Measurements from ENCODE around the gene NME4. TPM values are rescaled to one million over a fixed set of nuclear protein-coding genes. Genes with fewer than 3 reads are reported as not detected.

NME4 gene
- polyA plus RNA-seq, 2 of the 4 experiments (the other 2 are of a cell fraction), result 239 to 349 TPM

GRCh38 chr16:369275-369865 is 27.6 kb upstream of the NME4 start:
- CTCF ChIA-PET, result interaction anchor here (0.7 to 1.2 kb wide), 3 partner anchors 13 to 303 kb away, joined by 3 to 6 read pairs (median 3); no protein-coding TSS in a partner anchor

GRCh38 chr16:369866-370436 is 27.0 kb upstream of the NME4 start:
- Histone ChIP-seq H3K4me2 (peak overlapping the region; percentile 72), H3K4me1 (peaks cover 17% of the 10 kb centered on the region; the same call in 2 of the 3 replicates), H3K27ac (peak overlapping the region; percentile 68 to 89), H3K4me3 (peak overlapping the region; percentile 58), H3K9me3 (no peaks in the 10 kb centered on the region)
- POLR2A ChIA-PET, result interaction anchor here (1.0 to 1.3 kb wide), 2 partner anchors 18 to 31 kb away, joined by 3 to 5 read pairs; partner anchors contain the start of genes AXIN1 and DECR2
- DNase-seq (ENCODE audit: low read depth in 1 of 2, low spot score in 1 of 2) (no peak), FAIRE-seq (no peak), ATAC-seq (peak; percentile 52 to 67)
- TF ChIP-seq PBX3 (IDR thresholded peaks at IDR 0.05), result no peak
- TF ChIP-seq, protein P1, sequence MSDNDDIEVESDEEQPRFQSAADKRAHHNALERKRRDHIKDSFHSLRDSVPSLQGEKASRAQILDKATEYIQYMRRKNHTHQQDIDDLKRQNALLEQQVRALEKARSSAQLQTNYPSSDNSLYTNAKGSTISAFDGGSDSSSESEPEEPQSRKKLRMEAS (IDR thresholded peaks at IDR 0.05), result no peak
- no peak for TF ChIP-seq KDM5A (IDR thresholded peaks at IDR 0.05)
- no peak for TF ChIP-seq HEYL (CRISPR knock-in tag; IDR thresholded peaks at IDR 0.05)
- no peak for TF ChIP-seq RARB (CRISPR knock-in tag; IDR thresholded peaks at IDR 0.05)
- TF ChIP-seq RAD21 (conservative IDR thresholded peaks at IDR 0.05 in 1 of 2, IDR thresholded peaks at IDR 0.05 in 1 of 2), result no peak
- 63% methylated on average over 22 of the region's 44 CpGs for WGBS (ENCODE audit: missing lambda C conversion rate)
- CTCF ChIA-PET, result interaction anchor here (1.2 to 3.5 kb wide), 4 partner anchors 8 to 188 kb away, joined by 3 to 16 read pairs (median 5); no protein-coding TSS in a partner anchor

More at GRCh38 chr16:369275-369865, 27.6 kb upstream of the NME4 start:
- Histone ChIP-seq H3K4me3 (peak overlapping the region; percentile 58; the same call in 2 of the 3 replicates), H3K9me3 (no peaks in the 10 kb centered on the region), H3K27ac (peak overlapping the region in 1 of 2 experiments; percentile 89; a peak in 3 of 6 replicates), H3K4me1 (peaks cover 17% of the 10 kb centered on the region; the same call in 2 of the 3 replicates), H3K4me2 (peak overlapping the region; percentile 72)
- ATAC-seq (no peak), DNase-seq (ENCODE audit: low read depth in 1 of 2, low spot score in 1 of 2) (no peak), FAIRE-seq (no peak)
- POLR2A ChIA-PET, result no interaction called here
- no peak for TF ChIP-seq POLR2A (IDR thresholded peaks at IDR 0.05; ENCODE audit: low read length)
- TF ChIP-seq, protein P1 (IDR thresholded peaks at IDR 0.05), result no peak
- no peak for TF ChIP-seq FOXS1 (CRISPR knock-in tag; IDR thresholded peaks at IDR 0.05)
- TF ChIP-seq EHMT2 (IDR thresholded peaks at IDR 0.05; ENCODE audit: low read depth), result no peak
- no peak for TF ChIP-seq RARB (CRISPR knock-in tag; IDR thresholded peaks at IDR 0.05)
- no peak for TF ChIP-seq SMC3 (IDR thresholded peaks at IDR 0.05)
- TF ChIP-seq KDM5A (IDR thresholded peaks at IDR 0.05), result no peak
- WGBS (ENCODE audit: missing lambda C conversion rate), result 88% methylated on average over 16 of the region's 20 CpGs

GRCh38 chr16:370443-370842 is 26.6 kb upstream of the NME4 start, which contains the start of gene MRPL28:
MRPL28 (minus strand) TSS chr16:370538; CDS start chr16:370218, 320 bp downstream.
- ATAC-seq (peak; percentile 84 to 96), DNase-seq (ENCODE audit: low read depth in 1 of 2, low spot score in 1 of 2) (peak; percentile 90 to 94), FAIRE-seq (no peak)
- ChIA-PET POLR2A (interaction anchor here (0.6 to 1.3 kb wide), 4 partner anchors 8 to 31 kb away, joined by 3 to 5 read pairs (median 3); partner anchors contain the start of genes AXIN1 and DECR2), CTCF (interaction anchor here (1.0 to 3.5 kb wide), 5 partner anchors 8 to 305 kb away, joined by 4 to 16 read pairs (median 5); partner anchors contain the start of gene HBQ1)
- Histone ChIP-seq H3K27ac (peak within 1 kb of the TSS; percentile 68 to 89), H3K4me3 (peak within 1 kb of the TSS; percentile 58), H3K4me1 (peaks cover 17% of the 10 kb centered on the region; the same call in 2 of the 3 replicates), H3K4me2 (peak within 1 kb of the TSS; percentile 78), H3K9me3 (no peaks in the 10 kb centered on the region)
- WGBS (ENCODE audit: missing lambda C conversion rate), result under 1% methylated on average over 25 of the region's 30 CpGs
- peak; percentile 98 for TF ChIP-seq PBX3 (IDR thresholded peaks at IDR 0.05)
- no peak for TF ChIP-seq CEBPB (IDR thresholded peaks at IDR 0.05)
- peak; percentile 20; the same call in 1 of the 2 replicates for TF ChIP-seq POLR2A (IDR thresholded peaks at IDR 0.05; ENCODE audit: low read length)
- TF ChIP-seq HOXB5 (CRISPR knock-in tag; IDR thresholded peaks at IDR 0.05), result 0 out of 2 replicates have a peak, but pooled peaks have one; percentile 68
- peak; percentile 9; the same call in 1 of the 2 replicates for TF ChIP-seq MAZ (IDR thresholded peaks at IDR 0.05; ENCODE audit: borderline replicate concordance, low read depth, low read length)
- TF ChIP-seq CBX8 (IDR thresholded peaks at IDR 0.05), result no peak
- TF ChIP-seq KDM5A (IDR thresholded peaks at IDR 0.05), result no peak
- TF ChIP-seq JUN (IDR thresholded peaks at IDR 0.05), result peak in 1 of 2 experiments; percentile 50; a peak in 2 of 5 replicates
- TF ChIP-seq BHLHE40 (IDR thresholded peaks at IDR 0.05; ENCODE audit: low read depth, low read length), result peak; percentile 74
- 0 out of 2 replicates have a peak, but pooled peaks have one; percentile 38 for TF ChIP-seq MYC (IDR thresholded peaks at IDR 0.05; ENCODE audit: borderline replicate concordance, low read length)
- TF ChIP-seq MAFK (IDR thresholded peaks at IDR 0.05; ENCODE audit: partially characterized antibody), result no peak
- TF ChIP-seq, protein P1 (IDR thresholded peaks at IDR 0.05), result peak; percentile 51
- TF ChIP-seq NFE2L2 (conservative IDR thresholded peaks at IDR 0.05; ENCODE audit: low read length), result no peak
